ENCODE measurements around the gene SLC22A2. TPM values are rescaled to one million over a fixed set of nuclear protein-coding genes. Genes with fewer than 3 reads are reported as not detected.
"Not testable (repeated sequence)": the region's sequence is repeated elsewhere in the genome, so short reads cannot be mapped to it uniquely, and the experiment has no call there.

The SLC22A2 gene
- total RNA-seq, result not detected
- long read RNA-seq, partial matches to known transcripts, result 0 of 1 reads
- long read RNA-seq, other reads (novel, unspliced or antisense), result 1 of 1 reads

- 90% methylated on average over 15 of the region's 43 CpGs for WGBS (ENCODE audit: insufficient coverage, low coverage, low lambda C conversion rate, missing lambda C conversion rate)
Measured at GRCh38 chr6:160258346-160259142, at the start of gene SLC22A2. SLC22A2 (minus strand) TSS chr6:160258821; CDS start chr6:160258757, 64 bp downstream.

GRCh38 chr6:160305926-160306713 is 47.5 kb upstream of the SLC22A2 start:
- Histone ChIP-seq H3K4me1 (no peaks in the 10 kb centered on the region), H3K27ac (no peak overlapping the region), H3K4me3 (no peak overlapping the region), H3K27me3 (no peaks in the 10 kb centered on the region), H3K9me3 (peaks cover 0 to 6% (median 0%) of the 10 kb centered on the region in 4 donors), H3K36me3 (no peaks in the 10 kb centered on the region)
- TF ChIP-seq POLR2A (IDR thresholded peaks at IDR 0.05), result no peak
- TF ChIP-seq, protein P1, sequence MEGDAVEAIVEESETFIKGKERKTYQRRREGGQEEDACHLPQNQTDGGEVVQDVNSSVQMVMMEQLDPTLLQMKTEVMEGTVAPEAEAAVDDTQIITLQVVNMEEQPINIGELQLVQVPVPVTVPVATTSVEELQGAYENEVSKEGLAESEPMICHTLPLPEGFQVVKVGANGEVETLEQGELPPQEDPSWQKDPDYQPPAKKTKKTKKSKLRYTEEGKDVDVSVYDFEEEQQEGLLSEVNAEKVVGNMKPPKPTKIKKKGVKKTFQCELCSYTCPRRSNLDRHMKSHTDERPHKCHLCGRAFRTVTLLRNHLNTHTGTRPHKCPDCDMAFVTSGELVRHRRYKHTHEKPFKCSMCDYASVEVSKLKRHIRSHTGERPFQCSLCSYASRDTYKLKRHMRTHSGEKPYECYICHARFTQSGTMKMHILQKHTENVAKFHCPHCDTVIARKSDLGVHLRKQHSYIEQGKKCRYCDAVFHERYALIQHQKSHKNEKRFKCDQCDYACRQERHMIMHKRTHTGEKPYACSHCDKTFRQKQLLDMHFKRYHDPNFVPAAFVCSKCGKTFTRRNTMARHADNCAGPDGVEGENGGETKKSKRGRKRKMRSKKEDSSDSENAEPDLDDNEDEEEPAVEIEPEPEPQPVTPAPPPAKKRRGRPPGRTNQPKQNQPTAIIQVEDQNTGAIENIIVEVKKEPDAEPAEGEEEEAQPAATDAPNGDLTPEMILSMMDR (IDR thresholded peaks at IDR 0.05), result no peak
- intact Hi-C loops (cut with DNase I), result no loop called here
- no peak for ATAC-seq
- no peak for DNase-seq
- WGBS (ENCODE audit: insufficient coverage, low coverage, low lambda C conversion rate, missing lambda C conversion rate), result 54% methylated on average over 5 of the region's 7 CpGs

More at GRCh38 chr6:160258346-160259142, at the start of gene SLC22A2:
- no peaks in the 10 kb centered on the region for H3K27me3 ChIP-seq
- no peaks in the 10 kb centered on the region for H3K36me3 ChIP-seq
- H3K9me3 ChIP-seq, result no peaks in the 10 kb centered on the region
- H3K4me1 ChIP-seq, result peaks cover 0 to 11% (median 6%) of the 10 kb centered on the region in 4 donors
- TF ChIP-seq, protein P1 (IDR thresholded peaks at IDR 0.05), result no peak
- no peak for TF ChIP-seq POLR2A (IDR thresholded peaks at IDR 0.05)
- no peak within 1 kb of the TSS for H3K4me3 ChIP-seq
- no peak for DNase-seq
- intact Hi-C loops (cut with DNase I), result no loop called here
- ATAC-seq, result no peak
- no peak within 1 kb of the TSS for H3K27ac ChIP-seq

DNA sequence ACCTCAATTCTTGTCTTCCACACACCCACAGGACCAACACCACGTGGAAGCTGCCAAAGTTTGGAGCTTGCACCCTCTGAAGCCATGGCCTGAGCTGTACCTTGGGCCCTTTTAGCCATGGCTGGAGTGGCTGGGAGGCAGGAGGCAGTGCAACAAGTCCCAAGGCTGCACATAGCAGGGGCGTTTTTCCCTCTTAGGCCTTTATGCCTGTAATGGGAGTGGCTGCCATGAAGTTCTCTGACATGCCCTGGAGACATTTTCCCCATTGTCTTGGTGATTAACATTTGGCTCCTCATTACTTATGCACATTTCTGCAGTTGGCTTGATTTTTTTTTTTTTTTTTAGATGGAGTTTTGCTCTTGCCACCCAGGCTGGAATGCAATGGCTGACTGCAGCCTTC is 45.2 kb upstream of the SLC22A2 start:
- WGBS (ENCODE audit: insufficient coverage, low coverage, low lambda C conversion rate, missing lambda C conversion rate), result 80% methylated on average over 1 of the region's 2 CpGs

DNA sequence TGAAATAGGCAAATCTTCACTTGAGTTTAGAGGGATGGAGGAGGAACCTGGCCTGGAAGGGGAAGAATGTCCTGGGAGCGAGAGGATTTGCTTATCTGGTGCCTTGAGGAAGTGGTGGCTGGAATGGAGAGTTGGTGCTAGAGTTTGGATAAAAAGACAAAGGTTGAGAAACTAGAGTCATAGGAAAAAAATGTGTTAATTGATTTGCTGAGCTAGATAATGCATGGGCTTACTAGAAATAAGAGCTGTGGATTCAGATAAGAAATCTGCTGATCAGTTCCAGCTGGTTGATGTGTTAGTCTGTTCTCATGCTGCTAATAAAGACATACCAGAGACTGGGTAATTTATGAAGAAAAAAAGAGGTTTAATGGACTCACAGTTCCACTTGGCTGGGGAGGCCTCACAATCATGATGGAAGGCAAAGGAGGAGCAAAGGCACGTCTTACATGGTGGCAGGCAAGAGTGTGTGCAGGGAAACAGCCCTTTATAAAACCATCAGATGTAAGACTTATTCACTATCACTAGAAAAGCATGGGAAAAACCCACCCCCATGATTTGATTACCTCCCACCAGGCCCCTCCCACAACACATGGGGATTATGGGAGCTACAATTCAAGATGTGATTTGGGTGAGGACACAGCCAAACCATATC is 43.9 kb upstream of the SLC22A2 start:
- H3K4me3 ChIP-seq; H3K9me3 ChIP-seq; H3K4me1 ChIP-seq; H3K27ac ChIP-seq; intact Hi-C loops (cut with DNase I); H3K36me3 ChIP-seq; ATAC-seq; H3K27me3 ChIP-seq; DNase-seq: not testable (repeated sequence)
- 63% methylated on average over 1 of the region's 2 CpGs for WGBS (ENCODE audit: insufficient coverage, low coverage, low lambda C conversion rate, missing lambda C conversion rate)

More for the DNA sequence above, 45.2 kb upstream of the SLC22A2 start:
- Histone ChIP-seq H3K27ac (no peak overlapping the region), H3K4me3 (no peak overlapping the region), H3K9me3 (no peaks in the 10 kb centered on the region), H3K4me1 (no peaks in the 10 kb centered on the region), H3K36me3 (no peaks in the 10 kb centered on the region), H3K27me3 (no peaks in the 10 kb centered on the region)
- DNase-seq (no peak), ATAC-seq (no peak)
- TF ChIP-seq POLR2A (IDR thresholded peaks at IDR 0.05), result no peak
- TF ChIP-seq, protein P1 (IDR thresholded peaks at IDR 0.05), result no peak
- intact Hi-C loops (cut with DNase I), result no loop called here
